Keratinocyte (primary cell): ENCODE data around the gene ELAVL2. TPM values are rescaled to one million over a fixed set of nuclear protein-coding genes. Genes with fewer than 3 reads are reported as not detected.

Source experiments
- DNase-seq: peaks from one replicate; pipeline ENCODE4 v3.0.0-alpha.2; 2011; ENCODE audit warnings: low read depth, missing footprints, low spot score
- FAIRE-seq: peaks from 2 replicates; lab custom pipeline; 2011; peaks lifted over from hg19 to GRCh38; lab: Jason Lieb, UNC
- H2AFZ ChIP-seq: 2 replicates; pipeline ENCODE4 v1.6.0; 2012; ENCODE audit warnings: low read length, control low read depth, inconsistent platforms; ENCODE audit not compliant: control insufficient read depth
- H3K27ac ChIP-seq: 2 replicates; pipeline ENCODE4 v1.5.1; 2011; ENCODE audit warnings: low read length; ENCODE audit not compliant: control insufficient read depth, insufficient read depth
- H3K27me3 ChIP-seq: 3 replicates; pipeline ENCODE4 v1.6.0; 2011; ENCODE audit warnings: low read length; ENCODE audit not compliant: control insufficient read depth, insufficient read depth; ENCODE audit errors: extremely low read depth
- H3K36me3 ChIP-seq, 2 experiments: 2 replicates in 1 of 2; 3 replicates in 1 of 2; pipeline ENCODE4 v1.5.1; 2011; ENCODE audit warnings: low read length in 2 of 2, mild to moderate bottlenecking in 1 of 2; ENCODE audit not compliant: control insufficient read depth in 2 of 2, insufficient read depth in 2 of 2; ENCODE audit errors: extremely low read depth in 1 of 2
- H3K4me1 ChIP-seq: 3 replicates; pipeline ENCODE4 v1.5.1; 2011; ENCODE audit warnings: low read length; ENCODE audit not compliant: control insufficient read depth, insufficient read depth; ENCODE audit errors: extremely low read depth
- H3K4me2 ChIP-seq: 3 replicates; pipeline ENCODE4 v1.6.0; 2011; ENCODE audit warnings: low read depth, low read length; ENCODE audit not compliant: control insufficient read depth, insufficient read depth; ENCODE audit errors: extremely low read depth
- H3K4me3 ChIP-seq, 3 experiments: fragments of 200-600 bp in 1 of 3; sonication (generic) in 1 of 3; 2 replicates in 2 of 3; 3 replicates in 1 of 3; pipeline ENCODE4 v1.5.1; 2011 to 2016; ENCODE audit warnings: low read length in 3 of 3, mild to moderate bottlenecking in 3 of 3, control low read depth in 2 of 3, inconsistent platforms in 1 of 3, low read depth in 1 of 3, mixed read lengths in 1 of 3, mixed run types in 1 of 3, moderate library complexity in 1 of 3; ENCODE audit not compliant: control insufficient read depth in 2 of 3, insufficient read depth in 2 of 3; ENCODE audit errors: extremely low read depth in 1 of 3
- H3K79me2 ChIP-seq: 2 replicates; pipeline ENCODE4 v1.6.0; 2012; ENCODE audit warnings: low read length; ENCODE audit not compliant: control insufficient read depth, insufficient read depth
- H3K9ac ChIP-seq: 3 replicates; pipeline ENCODE4 v1.6.0; 2011; ENCODE audit warnings: low read length; ENCODE audit not compliant: control insufficient read depth, insufficient read depth; ENCODE audit errors: extremely low read depth
- H3K9me1 ChIP-seq: 3 replicates; pipeline ENCODE4 v1.6.0; 2011; ENCODE audit warnings: low read length; ENCODE audit not compliant: control insufficient read depth, insufficient read depth; ENCODE audit errors: extremely low read depth
- H3K9me3 ChIP-seq: 2 replicates; pipeline ENCODE4 v1.5.1; 2012; ENCODE audit warnings: low read depth, low read length; ENCODE audit not compliant: control insufficient read depth
- H4K20me1 ChIP-seq: 3 replicates; pipeline ENCODE4 v1.6.0; 2011; ENCODE audit warnings: low read length; ENCODE audit not compliant: control insufficient read depth, insufficient read depth; ENCODE audit errors: extremely low read depth
- EZH2 ChIP-seq: IDR thresholded peaks from one replicate; pipeline ENCODE4 v1.6.1; 2012; ENCODE audit warnings: inconsistent platforms, mild to moderate bottlenecking, low read length, moderate library complexity
- dilution Hi-C: fragments of 300-500 bp; cut with MboI; formaldehyde crosslinking; loops from one replicate; pipeline ENCODE4 v1.7.0; 2020; ENCODE audit warnings: low sequenced_read_pairs; ENCODE audit not compliant: extremely low pct_ligation_motif_present
- polyA plus RNA-seq, 5 experiments: library from polyadenylated mRNA; depleted of rRNA in 3 of 5; stranded (reverse) in 3 of 5; stranded (forward) in 1 of 5; unstranded in 1 of 5; fragments of >200 nt; gene quantifications; 1 replicate in 1 of 5; 2 replicates in 3 of 5; 3 replicates in 1 of 5; pipeline versions ENCODE4 v1.2.1 to v1.2.3, GENCODE V29; 2011 to 2012; ENCODE audit warnings: missing spikeins in 2 of 5, low read depth in 1 of 5, low replicate concordance in 1 of 5
- TF ChIP-seq, protein P1 (sequence below), 3 experiments: IDR thresholded peaks in 1 of 3; conservative IDR thresholded peaks in 1 of 3; optimal IDR thresholded peaks in 1 of 3; 2 replicates in 2 of 3; 3 replicates in 1 of 3; pipeline versions ENCODE3 to v1.5.1; 2011; ENCODE audit warnings: low read length in 3 of 3, mild to moderate bottlenecking in 3 of 3, moderate library complexity in 2 of 3, control low read depth in 1 of 3, inconsistent platforms in 1 of 3; ENCODE audit not compliant: insufficient read depth in 2 of 3; ENCODE audit errors: extremely low read depth in 1 of 3

The ELAVL2 gene
- polyA plus RNA-seq, 1 donor (not counting 4 experiments of a cell fraction or from before 2014, with no cell fraction given): 4.3 TPM

- H3K9me1 ChIP-seq: no peaks in the 10 kb centered on the region
- H3K27ac ChIP-seq: peak overlapping the region; percentile 65
- H3K4me2 ChIP-seq: peak overlapping the region; percentile 88
- dilution Hi-C loops: no loop called here
- peaks cover 43% of the 10 kb centered on the region for H3K4me1 ChIP-seq
- H3K79me2 ChIP-seq: no peaks in the 10 kb centered on the region
- DNase-seq: no peak
- peak overlapping the region in 2 of 3 experiments; percentile 36 to 60 for H3K4me3 ChIP-seq
- H2AFZ ChIP-seq: peak overlapping the region; percentile 69
- no peaks in the 10 kb centered on the region for H3K36me3 ChIP-seq
- H3K9ac ChIP-seq: peak overlapping the region; percentile 49
- H3K27me3 ChIP-seq: no peaks in the 10 kb centered on the region
- FAIRE-seq: peak; percentile 94
- no peaks in the 10 kb centered on the region for H3K9me3 ChIP-seq
- TF ChIP-seq, protein P1, sequence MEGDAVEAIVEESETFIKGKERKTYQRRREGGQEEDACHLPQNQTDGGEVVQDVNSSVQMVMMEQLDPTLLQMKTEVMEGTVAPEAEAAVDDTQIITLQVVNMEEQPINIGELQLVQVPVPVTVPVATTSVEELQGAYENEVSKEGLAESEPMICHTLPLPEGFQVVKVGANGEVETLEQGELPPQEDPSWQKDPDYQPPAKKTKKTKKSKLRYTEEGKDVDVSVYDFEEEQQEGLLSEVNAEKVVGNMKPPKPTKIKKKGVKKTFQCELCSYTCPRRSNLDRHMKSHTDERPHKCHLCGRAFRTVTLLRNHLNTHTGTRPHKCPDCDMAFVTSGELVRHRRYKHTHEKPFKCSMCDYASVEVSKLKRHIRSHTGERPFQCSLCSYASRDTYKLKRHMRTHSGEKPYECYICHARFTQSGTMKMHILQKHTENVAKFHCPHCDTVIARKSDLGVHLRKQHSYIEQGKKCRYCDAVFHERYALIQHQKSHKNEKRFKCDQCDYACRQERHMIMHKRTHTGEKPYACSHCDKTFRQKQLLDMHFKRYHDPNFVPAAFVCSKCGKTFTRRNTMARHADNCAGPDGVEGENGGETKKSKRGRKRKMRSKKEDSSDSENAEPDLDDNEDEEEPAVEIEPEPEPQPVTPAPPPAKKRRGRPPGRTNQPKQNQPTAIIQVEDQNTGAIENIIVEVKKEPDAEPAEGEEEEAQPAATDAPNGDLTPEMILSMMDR (optimal IDR thresholded peaks at IDR 0.05 in 1 of 3, IDR thresholded peaks at IDR 0.05 in 1 of 3, conservative IDR thresholded peaks at IDR 0.05 in 1 of 3; ENCODE audit: extremely low read depth in 1 of 3, insufficient read depth in 2 of 3, low read length in 3 of 3): no peak
- TF ChIP-seq EZH2: no peak
- no peaks in the 10 kb centered on the region for H4K20me1 ChIP-seq
Observed at GRCh38 chr9:23682891-23683431, 143.1 kb downstream of the ELAVL2 start.

DNA sequence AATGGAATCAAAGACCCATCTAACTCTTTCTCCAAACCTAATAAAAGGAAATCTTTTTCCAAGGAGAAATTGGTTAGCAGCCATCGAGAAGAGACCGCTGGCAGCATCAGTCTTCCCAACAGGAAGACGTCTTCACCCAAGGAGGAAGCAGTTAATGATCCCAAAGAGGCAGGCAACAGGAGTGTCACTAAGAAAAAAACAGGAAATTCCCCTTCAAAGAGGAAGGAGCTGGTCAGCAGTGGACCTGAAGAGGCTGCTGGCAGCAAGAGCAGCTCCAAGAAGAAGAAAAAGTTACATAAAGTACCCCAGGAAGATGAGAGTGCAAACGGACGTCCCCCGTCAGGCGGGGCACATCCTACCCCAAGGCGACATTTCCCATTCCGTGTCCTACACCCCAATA is 143.7 kb downstream of the ELAVL2 start:
- peak overlapping the region; percentile 69 for H2AFZ ChIP-seq
- no peaks in the 10 kb centered on the region for H3K9me3 ChIP-seq
- DNase-seq: no peak
- no peaks in the 10 kb centered on the region for H3K36me3 ChIP-seq
- peak overlapping the region; percentile 49 for H3K9ac ChIP-seq
- H3K4me1 ChIP-seq: peaks cover 48% of the 10 kb centered on the region
- no peak for TF ChIP-seq EZH2
- TF ChIP-seq, protein P1 (optimal IDR thresholded peaks at IDR 0.05 in 1 of 3, IDR thresholded peaks at IDR 0.05 in 1 of 3, conservative IDR thresholded peaks at IDR 0.05 in 1 of 3; ENCODE audit: extremely low read depth in 1 of 3, insufficient read depth in 2 of 3, low read length in 3 of 3): no peak
- H3K9me1 ChIP-seq: no peaks in the 10 kb centered on the region
- peak overlapping the region; percentile 88 for H3K4me2 ChIP-seq
- no peaks in the 10 kb centered on the region for H3K79me2 ChIP-seq
- H3K27me3 ChIP-seq: no peaks in the 10 kb centered on the region
- H4K20me1 ChIP-seq: no peaks in the 10 kb centered on the region
- H3K4me3 ChIP-seq: peak overlapping the region in 2 of 3 experiments; percentile 36 to 60
- H3K27ac ChIP-seq: peak overlapping the region; percentile 65
- no peak for FAIRE-seq
- dilution Hi-C loops: no loop called here
